NCI-H774 (cell line): ENCODE data around the gene ZC3H18.
A peak's percentile ranks its signal among the peaks of the same experiment; 100 is the strongest.

Experiments used
- DNase-seq: peaks from one replicate; lab custom pipeline; 2025; lab: John Stamatoyannopoulos, UW

Gene ZC3H18

GRCh38 chr16:88533381-88533917 is 36.8 kb upstream of the ZC3H18 start:
- DNase-seq: no peak

GRCh38 chr16:88533932-88534637 is 36.1 kb upstream of the ZC3H18 start:
- peak; percentile 39 for DNase-seq

GRCh38 chr16:88534638-88535190 is 35.5 kb upstream of the ZC3H18 start:
- DNase-seq: no peak

GRCh38 chr16:88535191-88535856 is 34.9 kb upstream of the ZC3H18 start:
- no peak for DNase-seq

GRCh38 chr16:88535857-88536222 is 34.4 kb upstream of the ZC3H18 start:
- no peak for DNase-seq

GRCh38 chr16:88536510-88536909 is 33.7 kb upstream of the ZC3H18 start:
- DNase-seq: no peak

GRCh38 chr16:88536971-88537751 is 33.0 kb upstream of the ZC3H18 start:
- DNase-seq: no peak

- DNase-seq: no peak
Measured at GRCh38 chr16:88537859-88538258, 32.3 kb upstream of the ZC3H18 start.

- no peak for DNase-seq
Measured at GRCh38 chr16:88538366-88539060, 31.7 kb upstream of the ZC3H18 start.

- no peak for DNase-seq
Measured at GRCh38 chr16:88539261-88539651, 30.9 kb upstream of the ZC3H18 start.

GRCh38 chr16:88539652-88540345 is 30.4 kb upstream of the ZC3H18 start:
- DNase-seq: no peak

GRCh38 chr16:88540346-88540977 is 29.7 kb upstream of the ZC3H18 start:
- DNase-seq: no peak

- no peak for DNase-seq
Measured at GRCh38 chr16:88541831-88542616, 28.2 kb upstream of the ZC3H18 start.

GRCh38 chr16:88543230-88543813 is 26.9 kb upstream of the ZC3H18 start:
- DNase-seq: no peak

- DNase-seq: no peak
Measured at GRCh38 chr16:88545781-88546180, 24.4 kb upstream of the ZC3H18 start.

- DNase-seq: no peak
Measured at GRCh38 chr16:88548131-88548874, 21.9 kb upstream of the ZC3H18 start.

GRCh38 chr16:88548985-88549384 is 21.2 kb upstream of the ZC3H18 start:
- no peak for DNase-seq

GRCh38 chr16:88549671-88550245 is 20.4 kb upstream of the ZC3H18 start:
- DNase-seq: no peak
